ENCODE results near the gene HSDL2.
A peak's percentile ranks its signal among the peaks of the same experiment; 100 is the strongest.

HSDL2 gene

DNA sequence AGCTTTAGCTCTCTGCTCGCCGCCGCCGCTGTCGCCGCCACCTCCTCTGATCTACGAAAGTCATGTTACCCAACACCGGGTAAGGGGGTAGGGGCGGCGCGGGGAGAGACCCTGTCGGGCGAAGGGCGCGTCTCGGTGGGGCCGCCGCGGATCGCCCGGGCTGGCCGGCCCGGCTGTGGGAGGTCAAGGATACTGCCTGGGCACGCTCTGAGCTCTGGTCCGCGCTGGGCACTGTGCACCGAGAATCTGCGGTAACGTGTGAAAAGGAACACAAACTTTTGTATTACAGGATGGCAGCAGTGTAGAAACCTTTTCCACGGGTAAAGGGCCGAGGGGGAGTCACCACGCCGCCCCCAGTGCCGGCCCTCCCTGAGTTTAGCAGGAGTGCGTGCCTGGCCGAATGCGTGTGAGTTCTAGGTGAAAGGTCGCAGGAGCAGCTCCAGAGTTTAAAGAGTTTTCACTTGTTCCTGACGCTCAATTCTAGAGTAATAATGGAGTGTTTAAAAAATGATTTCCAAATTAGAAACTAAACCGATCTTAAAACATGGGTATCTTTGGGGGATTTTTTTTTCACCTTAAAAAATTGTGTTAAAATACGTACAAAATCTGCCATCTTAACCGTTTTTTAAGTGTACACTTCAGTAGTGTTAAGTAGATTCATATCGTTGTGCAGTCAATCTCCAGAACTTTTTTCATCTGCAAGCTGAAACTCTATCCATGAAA lies at the start of gene HSDL2:
TSS of gene HSDL2 (plus strand) at position 7 of the 723 bp plus-strand sequence. CDS start at position 63, 56 bp downstream.
- H3K27ac Mint-ChIP-seq = peak within 1 kb of the TSS; percentile 94
- H3K27me3 Mint-ChIP-seq = no peaks in the 10 kb centered on the region
- H3K4me1 Mint-ChIP-seq = peaks cover 66% of the 10 kb centered on the region
- H3K4me3 Mint-ChIP-seq = peak within 1 kb of the TSS; percentile 99
- no peaks in the 10 kb centered on the region for H3K36me3 Mint-ChIP-seq
- no peaks in the 10 kb centered on the region for H3K9me3 Mint-ChIP-seq
- no peak for ATAC-seq

DNA sequence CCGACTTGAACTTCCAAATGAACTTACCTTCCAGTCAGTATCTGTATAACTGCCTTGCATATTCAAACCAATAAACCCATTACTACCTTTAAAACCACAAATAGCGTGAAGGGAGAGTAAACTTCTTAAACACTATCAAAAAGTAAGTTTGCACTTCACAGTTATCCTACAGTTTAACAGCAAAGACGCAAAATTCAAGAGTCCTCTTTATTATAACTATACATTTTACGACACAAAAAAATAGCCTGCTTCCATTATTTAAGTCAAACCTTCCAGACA lies 48.3 kb upstream of the HSDL2 start:
- Mint-ChIP-seq H3K27me3 (no peaks in the 10 kb centered on the region), H3K4me1 (peaks cover 45% of the 10 kb centered on the region), H3K9me3 (no peaks in the 10 kb centered on the region)

DNA sequence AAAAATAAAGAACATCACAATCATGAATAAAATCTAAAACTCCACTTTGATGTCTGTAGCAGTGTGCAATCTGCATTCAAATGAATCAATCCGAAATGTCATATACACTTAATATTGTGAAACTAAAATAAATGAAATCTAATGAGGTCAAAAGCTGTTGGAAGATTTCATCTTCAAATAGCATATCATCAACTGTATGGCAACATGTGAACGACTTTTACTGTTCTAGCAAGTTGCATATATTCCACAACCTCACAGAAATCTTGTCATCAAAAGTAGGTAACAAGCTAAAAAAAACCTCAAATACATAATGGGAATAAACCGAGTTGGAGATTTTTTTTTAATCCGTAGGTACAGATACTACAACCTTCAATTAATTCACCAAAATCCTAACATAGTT lies 47.7 kb upstream of the HSDL2 start:
- Mint-ChIP-seq H3K36me3 (peaks cover 4% of the 10 kb centered on the region), H3K4me3 (peak overlapping the region; percentile 91), H3K27me3 (no peaks in the 10 kb centered on the region), H3K4me1 (peaks cover 45% of the 10 kb centered on the region), H3K27ac (peak overlapping the region; percentile 94), H3K9me3 (no peaks in the 10 kb centered on the region)
- no peak for ATAC-seq

More for the DNA sequence above, 48.3 kb upstream of the HSDL2 start:
- H3K4me3 Mint-ChIP-seq = peak overlapping the region; percentile 91
- H3K36me3 Mint-ChIP-seq = peaks cover 4% of the 10 kb centered on the region
- H3K27ac Mint-ChIP-seq = peak overlapping the region; percentile 94
- no peak for ATAC-seq

DNA sequence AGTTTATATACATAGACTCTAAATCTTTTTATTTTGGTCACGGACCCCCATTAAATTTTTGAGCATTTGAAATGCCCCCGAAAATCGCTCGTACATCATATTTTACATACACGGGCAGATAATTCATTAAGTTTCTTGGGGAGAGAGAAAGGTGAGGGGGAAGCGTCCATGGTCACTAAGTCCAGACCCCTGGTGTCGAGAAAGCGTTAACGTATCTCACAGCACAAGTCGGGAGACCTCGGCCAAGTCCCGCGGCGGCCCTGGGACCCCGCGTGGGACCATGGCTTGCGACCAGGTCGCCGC lies 47.3 kb upstream of the HSDL2 start:
- H3K4me1 Mint-ChIP-seq = peaks cover 45% of the 10 kb centered on the region
- H3K9me3 Mint-ChIP-seq = no peaks in the 10 kb centered on the region
- peak overlapping the region; percentile 91 for H3K4me3 Mint-ChIP-seq
- H3K27me3 Mint-ChIP-seq = no peaks in the 10 kb centered on the region
- ATAC-seq = no peak
- H3K27ac Mint-ChIP-seq = peak overlapping the region; percentile 94
- H3K36me3 Mint-ChIP-seq = peaks cover 4% of the 10 kb centered on the region

- Mint-ChIP-seq H3K4me3 (peak within 1 kb of the TSS; percentile 98), H3K36me3 (peaks cover 4% of the 10 kb centered on the region), H3K4me1 (peaks cover 43% of the 10 kb centered on the region), H3K27ac (peak within 1 kb of the TSS; percentile 94), H3K9me3 (no peaks in the 10 kb centered on the region), H3K27me3 (no peaks in the 10 kb centered on the region)
- peak; percentile 79 for ATAC-seq
These were observed 46.8 kb upstream of the HSDL2 start, which contains the start of gene PTBP3 for GRCh38 chr9:112332977-112333638. Gene PTBP3, minus strand, starts transcription at chr9:112333619. Its CDS starts 35,754 bp downstream, at chr9:112297865.

- peak overlapping the region; percentile 94 for H3K27ac Mint-ChIP-seq
- H3K27me3 Mint-ChIP-seq = no peaks in the 10 kb centered on the region
- H3K4me3 Mint-ChIP-seq = peak overlapping the region; percentile 98
- no peaks in the 10 kb centered on the region for H3K36me3 Mint-ChIP-seq
- H3K4me1 Mint-ChIP-seq = peaks cover 35% of the 10 kb centered on the region
- H3K9me3 Mint-ChIP-seq = no peaks in the 10 kb centered on the region
- peak; percentile 94 for ATAC-seq
These were observed 46.1 kb upstream of the HSDL2 start for GRCh38 chr9:112333639-112334431.

- Mint-ChIP-seq H3K27ac (peak overlapping the region; percentile 94), H3K4me3 (peak overlapping the region; percentile 98), H3K4me1 (peaks cover 34% of the 10 kb centered on the region), H3K36me3 (no peaks in the 10 kb centered on the region), H3K27me3 (no peaks in the 10 kb centered on the region), H3K9me3 (no peaks in the 10 kb centered on the region)
- no peak for ATAC-seq
These were observed 45.5 kb upstream of the HSDL2 start for GRCh38 chr9:112334432-112334841.

- peaks cover 10% of the 10 kb centered on the region for H3K4me1 Mint-ChIP-seq
- H3K9me3 Mint-ChIP-seq = no peaks in the 10 kb centered on the region
- no peaks in the 10 kb centered on the region for H3K36me3 Mint-ChIP-seq
- H3K4me3 Mint-ChIP-seq = no peak overlapping the region
- no peaks in the 10 kb centered on the region for H3K27me3 Mint-ChIP-seq
- H3K27ac Mint-ChIP-seq = no peak overlapping the region
- no peak for ATAC-seq
These were observed 42.4 kb upstream of the HSDL2 start for GRCh38 chr9:112337547-112337946.

- Mint-ChIP-seq H3K4me3 (no peak overlapping the region), H3K36me3 (no peaks in the 10 kb centered on the region), H3K27ac (no peak overlapping the region), H3K4me1 (peaks cover 9% of the 10 kb centered on the region), H3K27me3 (no peaks in the 10 kb centered on the region), H3K9me3 (no peaks in the 10 kb centered on the region)
- ATAC-seq = no peak
These were observed 41.3 kb upstream of the HSDL2 start for GRCh38 chr9:112338561-112338960.

DNA sequence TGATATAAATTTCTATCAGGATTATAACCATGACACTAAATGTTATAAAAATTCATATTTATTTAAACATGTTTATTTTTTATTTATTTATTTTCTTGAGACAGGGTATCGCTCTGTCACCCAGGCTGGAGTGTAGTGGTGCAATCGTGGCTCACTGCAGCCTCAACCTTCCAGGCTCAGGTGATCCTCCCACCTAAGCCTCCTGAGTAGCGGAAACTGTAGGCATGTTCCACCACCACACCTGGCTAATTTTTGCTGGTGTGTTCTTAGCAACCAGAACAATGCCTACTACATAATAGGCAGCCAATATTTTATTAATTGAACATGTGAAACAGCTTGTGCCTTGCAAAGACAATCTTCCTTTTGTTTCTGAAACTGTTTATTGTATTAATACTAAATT lies 40.0 kb upstream of the HSDL2 start:
- no peak overlapping the region for H3K27ac Mint-ChIP-seq
- no peak overlapping the region for H3K4me3 Mint-ChIP-seq
- no peaks in the 10 kb centered on the region for H3K36me3 Mint-ChIP-seq
- H3K4me1 Mint-ChIP-seq = no peaks in the 10 kb centered on the region
- H3K9me3 Mint-ChIP-seq = no peaks in the 10 kb centered on the region
- no peaks in the 10 kb centered on the region for H3K27me3 Mint-ChIP-seq
- ATAC-seq = no peak

DNA sequence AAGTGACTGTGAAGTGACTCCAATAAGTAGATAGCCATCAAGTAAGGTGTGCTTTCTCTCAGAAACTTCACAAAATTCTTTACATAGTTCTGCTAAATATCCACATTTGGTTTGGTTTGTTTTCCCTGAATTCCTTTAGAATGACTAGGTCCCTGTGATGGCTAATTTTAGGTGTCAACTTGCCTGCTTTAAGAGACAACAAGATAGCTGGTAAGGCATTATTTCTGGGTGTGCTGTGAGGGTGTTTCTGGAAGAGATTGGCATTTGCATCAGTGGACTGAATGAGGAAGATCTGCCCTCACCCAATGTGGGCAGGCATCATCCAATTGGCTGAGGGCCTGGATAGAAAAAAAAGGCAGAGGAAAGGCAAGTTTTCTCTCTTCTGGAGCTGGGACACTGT lies 38.2 kb upstream of the HSDL2 start:
- H3K9me3 Mint-ChIP-seq = no peaks in the 10 kb centered on the region
- no peaks in the 10 kb centered on the region for H3K4me1 Mint-ChIP-seq
- no peak for ATAC-seq
- H3K27ac Mint-ChIP-seq = no peak overlapping the region
- H3K36me3 Mint-ChIP-seq = no peaks in the 10 kb centered on the region
- no peak overlapping the region for H3K4me3 Mint-ChIP-seq
- no peaks in the 10 kb centered on the region for H3K27me3 Mint-ChIP-seq

GRCh38 chr9:112348257-112349007 lies 31.5 kb upstream of the HSDL2 start:
- Mint-ChIP-seq H3K27ac (peak overlapping the region; percentile 60), H3K4me3 (peak overlapping the region; percentile 77), H3K4me1 (peaks cover 9% of the 10 kb centered on the region), H3K9me3 (no peaks in the 10 kb centered on the region), H3K27me3 (no peaks in the 10 kb centered on the region), H3K36me3 (no peaks in the 10 kb centered on the region)
- peak; percentile 67 for ATAC-seq

DNA sequence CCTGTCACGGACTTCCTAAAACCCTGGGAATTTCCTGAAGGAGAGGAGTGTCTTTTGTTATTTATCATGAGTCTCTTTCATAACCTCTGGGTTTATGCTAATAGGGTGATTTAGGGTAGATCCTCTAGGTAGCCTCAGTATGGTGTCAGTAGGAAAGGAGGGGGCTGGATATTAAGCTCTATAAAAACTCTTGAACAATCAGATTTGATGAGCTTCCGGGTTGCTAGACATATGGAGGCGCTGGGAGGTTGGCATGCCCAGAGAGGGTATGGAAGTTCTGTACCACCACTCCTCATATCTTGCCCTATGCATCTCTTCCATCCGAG lies 30.9 kb upstream of the HSDL2 start:
- no peaks in the 10 kb centered on the region for H3K27me3 Mint-ChIP-seq
- no peak for ATAC-seq
- H3K4me1 Mint-ChIP-seq = peaks cover 9% of the 10 kb centered on the region
- H3K4me3 Mint-ChIP-seq = peak overlapping the region; percentile 77
- H3K36me3 Mint-ChIP-seq = no peaks in the 10 kb centered on the region
- no peaks in the 10 kb centered on the region for H3K9me3 Mint-ChIP-seq
- H3K27ac Mint-ChIP-seq = peak overlapping the region; percentile 60

GRCh38 chr9:112351184-112351583 lies 28.7 kb upstream of the HSDL2 start:
- H3K27me3 Mint-ChIP-seq = peaks cover 7% of the 10 kb centered on the region

DNA sequence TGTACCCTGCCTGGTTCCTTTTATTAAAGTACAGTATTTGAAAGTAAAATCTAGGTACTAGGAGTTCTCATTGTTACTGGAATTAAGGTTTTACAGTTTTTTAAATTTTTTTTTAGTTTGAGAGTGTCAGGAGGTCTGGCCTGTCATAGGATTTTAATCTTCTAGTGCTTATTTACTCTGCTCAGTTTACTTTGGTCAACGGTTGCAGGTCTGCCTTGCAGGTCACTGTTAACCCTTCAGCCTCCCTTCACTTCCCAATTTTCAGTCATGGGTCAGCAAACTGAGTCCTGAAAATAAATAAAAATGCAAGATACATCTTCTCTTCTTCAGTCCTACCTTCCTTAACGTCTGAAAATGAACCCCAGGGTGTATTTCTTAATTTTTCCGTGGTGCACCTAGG lies 27.7 kb upstream of the HSDL2 start:
- Mint-ChIP-seq H3K27ac (no peak overlapping the region), H3K9me3 (no peaks in the 10 kb centered on the region), H3K27me3 (peaks cover 9% of the 10 kb centered on the region), H3K4me3 (no peak overlapping the region), H3K36me3 (no peaks in the 10 kb centered on the region), H3K4me1 (peaks cover 9% of the 10 kb centered on the region)
- ATAC-seq = no peak

More at GRCh38 chr9:112351184-112351583, 28.7 kb upstream of the HSDL2 start:
- H3K4me3 Mint-ChIP-seq = no peak overlapping the region
- no peak overlapping the region for H3K27ac Mint-ChIP-seq
- no peaks in the 10 kb centered on the region for H3K9me3 Mint-ChIP-seq
- H3K4me1 Mint-ChIP-seq = peaks cover 9% of the 10 kb centered on the region
- no peak for ATAC-seq
- no peaks in the 10 kb centered on the region for H3K36me3 Mint-ChIP-seq
